ENCODE data around the gene STRBP. TPM values are rescaled to one million over a fixed set of nuclear protein-coding genes. Genes with fewer than 3 reads are reported as not detected.
A peak's percentile ranks its signal among the peaks of the same experiment; 100 is the strongest.

STRBP gene
- total RNA-seq, 1 experiment from 2014 or later, result 59.3 TPM

- in situ Hi-C loops (cut with HindIII; ENCODE audit: low sequenced_read_pairs), result no loop called here
- DNase-seq (ENCODE audit: low spot score), result no peak
Measured at GRCh38 chr9:123089790-123090189, 178.6 kb downstream of the STRBP start.

- in situ Hi-C loops (cut with HindIII; ENCODE audit: low sequenced_read_pairs), result no loop called here
- peak; percentile 37 for DNase-seq (ENCODE audit: low spot score)
Measured at GRCh38 chr9:123089040-123089439, 179.3 kb downstream of the STRBP start.

- peak; percentile 52 for DNase-seq (ENCODE audit: low spot score)
- in situ Hi-C loops (cut with HindIII; ENCODE audit: low sequenced_read_pairs), result no loop called here
Measured at GRCh38 chr9:123087359-123087888, 181.0 kb downstream of the STRBP start.

GRCh38 chr9:123085916-123086315 lies 182.5 kb downstream of the STRBP start:
- in situ Hi-C loops (cut with HindIII; ENCODE audit: low sequenced_read_pairs), result no loop called here
- DNase-seq (ENCODE audit: low spot score), result no peak

GRCh38 chr9:123084256-123084655 lies 184.1 kb downstream of the STRBP start:
- no peak for DNase-seq (ENCODE audit: low spot score)
- in situ Hi-C loops (cut with HindIII; ENCODE audit: low sequenced_read_pairs), result no loop called here

- DNase-seq (ENCODE audit: low spot score), result no peak
- in situ Hi-C loops (cut with HindIII; ENCODE audit: low sequenced_read_pairs), result no loop called here
Measured at GRCh38 chr9:123083680-123084079, 184.7 kb downstream of the STRBP start.

GRCh38 chr9:123081824-123082223 lies 186.6 kb downstream of the STRBP start:
- peak; percentile 45 for DNase-seq (ENCODE audit: low spot score)
- in situ Hi-C loops (cut with HindIII; ENCODE audit: low sequenced_read_pairs), result no loop called here

GRCh38 chr9:123080444-123080843 lies 187.9 kb downstream of the STRBP start:
- in situ Hi-C loops (cut with HindIII; ENCODE audit: low sequenced_read_pairs), result no loop called here
- DNase-seq (ENCODE audit: low spot score), result no peak

- in situ Hi-C loops (cut with HindIII; ENCODE audit: low sequenced_read_pairs), result no loop called here
- DNase-seq (ENCODE audit: low spot score), result no peak
Measured at GRCh38 chr9:123074628-123075027, 193.8 kb downstream of the STRBP start.

- DNase-seq (ENCODE audit: low spot score), result no peak
- in situ Hi-C loops (cut with HindIII; ENCODE audit: low sequenced_read_pairs), result no loop called here
Measured at GRCh38 chr9:123073991-123074422, 194.4 kb downstream of the STRBP start.

GRCh38 chr9:123073441-123073840 lies 194.9 kb downstream of the STRBP start:
- in situ Hi-C loops (cut with HindIII; ENCODE audit: low sequenced_read_pairs), result no loop called here
- DNase-seq (ENCODE audit: low spot score), result no peak

- in situ Hi-C loops (cut with HindIII; ENCODE audit: low sequenced_read_pairs), result no loop called here
- no peak for DNase-seq (ENCODE audit: low spot score)
Measured at GRCh38 chr9:123072407-123072995, 195.9 kb downstream of the STRBP start.

Other genes with a start within 250 kb of the STRBP start
- gene GPR21, start 234.9 kb downstream of the STRBP start, total RNA-seq (2014; rRNA removed; shearing (Covaris generic)), result 0.12 TPM in 1 of 2 replicates, not detected in the other
- 18.2 and 18.7 TPM in 2 replicates for gene CRB2, start 87.6 kb upstream of the STRBP start, total RNA-seq (2014; rRNA removed; shearing (Covaris generic))